Lung (tissue), 12 donors: Measurements from ENCODE around the gene AK9. TPM values are rescaled to one million over a fixed set of nuclear protein-coding genes. Genes with fewer than 3 reads are reported as not detected.
"Not testable (repeated sequence)": the region's sequence is repeated elsewhere in the genome, so short reads cannot be mapped to it uniquely, and the experiment has no call there.

ENCODE experiments used
- ATAC-seq: fragments of 200-7000 bp; cut with Tn5 transposase; one replicate; pipeline ENCODE4 v1.9.1; 2020; ENCODE audit warnings: moderate number of reproducible peaks; ENCODE audit not compliant: insufficient read depth, low FRiP score
- DNase-seq, 3 donors: peaks; one replicate each; pipeline ENCODE4 v3.0.0-alpha.2; 2013 to 2017
- H3K27ac ChIP-seq, 2 donors: one replicate each; pipeline ENCODE4 v1.5.1; 2013; ENCODE audit warnings: mild to moderate bottlenecking in 2 of 2, moderate library complexity in 2 of 2, control low read depth in 1 of 2, inconsistent platforms in 1 of 2, low read depth in 1 of 2, low read length in 1 of 2
- H3K27me3 ChIP-seq, 3 donors: one replicate each; pipeline ENCODE4 v1.5.1; 2013; ENCODE audit warnings: low read length in 2 of 3; ENCODE audit not compliant: control insufficient read depth in 3 of 3, insufficient read depth in 3 of 3
- H3K36me3 ChIP-seq, 4 donors: one replicate each; pipeline ENCODE4 v1.5.1; 2013; ENCODE audit warnings: low read length in 4 of 4, mild to moderate bottlenecking in 1 of 4, moderate library complexity in 1 of 4; ENCODE audit not compliant: control insufficient read depth in 4 of 4, insufficient read depth in 4 of 4
- H3K4me1 ChIP-seq, 5 donors: one replicate each; pipeline ENCODE4 v1.5.1; 2013; ENCODE audit warnings: low read length in 5 of 5, mild to moderate bottlenecking in 2 of 5, moderate library complexity in 1 of 5; ENCODE audit not compliant: control insufficient read depth in 5 of 5, insufficient read depth in 5 of 5
- H3K4me3 ChIP-seq: one replicate; pipeline ENCODE4 v1.5.1; 2013; ENCODE audit warnings: mild to moderate bottlenecking, control low read depth, moderate library complexity
- H3K9ac ChIP-seq, 2 donors: one replicate each; pipeline ENCODE4 v1.5.1; 2013; ENCODE audit warnings: low read length in 2 of 2, control low read depth in 1 of 2; ENCODE audit not compliant: insufficient read depth in 1 of 2
- H3K9me3 ChIP-seq, 4 donors: one replicate each; pipeline ENCODE4 v1.5.1; 2013; ENCODE audit warnings: low read length in 3 of 4, mild to moderate bottlenecking in 1 of 4, moderate library complexity in 1 of 4; ENCODE audit not compliant: control insufficient read depth in 4 of 4, insufficient read depth in 3 of 4
- CTCF ChIP-seq: IDR thresholded peaks from 2 replicates; pipeline ENCODE4 v1.5.1; 2012; ENCODE audit warnings: mild to moderate bottlenecking; ENCODE audit errors: control extremely low read depth, extremely low read depth
- WGBS, 2 donors: extraction: QIAGEN DNeasy Blood & Tissue Kit; methylation state at CpG; one replicate each; pipeline ENCODE4 v1.1.7; 2013; 5-methylcytosine and 5-hydroxymethylcytosine counted together
- polyA plus RNA-seq, 2 donors: library from polyadenylated mRNA; stranded (reverse); fragments of 200-250 nt; gene quantifications; one replicate each; pipeline ENCODE4 v1.2.1, GENCODE V29; 2013
- total RNA-seq, 2 donors: library from RNA; depleted of rRNA in 1 of 2; stranded (reverse); fragments of >200 nt in 1 of 2; gene quantifications; one replicate each; pipeline ENCODE4 v1.2.1, GENCODE V29; 2014 to 2021
- donor health status: control.
- donor health status: control.
- donor health status: Bipolar disorder and iron deficiency.
- donor health status: healthy.
- donor health status: DM: yes; HTN: yes; CAD: no.

AK9 gene
- total and polyA plus RNA-seq, 4 donors, result 4.1 to 26.3 (median 7.2) TPM

GRCh38 chr6:109738667-109739066 is 47.7 kb upstream of the AK9 start:
- Histone ChIP-seq H3K4me3 (no peak overlapping the region), H3K36me3 (peaks cover under 1 to 9% (median 5%) of the 10 kb centered on the region in 4 donors), H3K27me3 (no peaks in the 10 kb centered on the region), H3K27ac (no peak overlapping the region), H3K9me3 (no peaks in the 10 kb centered on the region), H3K9ac (no peak overlapping the region), H3K4me1 (peaks cover 0 to 7% (median 0%) of the 10 kb centered on the region in 5 donors)
- TF ChIP-seq CTCF, result no peak
- WGBS, 2 donors, result 92 to 94% methylated on average over 2 of the region's 2 CpGs
- DNase-seq, result no peak
- no peak for ATAC-seq

GRCh38 chr6:109738255-109738654 is 47.3 kb upstream of the AK9 start:
- ATAC-seq, result no peak
- TF ChIP-seq CTCF, result no peak
- Histone ChIP-seq H3K27me3 (no peaks in the 10 kb centered on the region), H3K36me3 (peaks cover 0 to 9% (median 5%) of the 10 kb centered on the region in 4 donors), H3K9me3 (no peaks in the 10 kb centered on the region), H3K4me3 (no peak overlapping the region), H3K4me1 (peaks cover 0 to 7% (median 0%) of the 10 kb centered on the region in 5 donors), H3K9ac (no peak overlapping the region), H3K27ac (no peak overlapping the region)
- DNase-seq, result no peak
- 88 to 93% methylated on average over 1 of the region's 1 CpG for WGBS, 2 donors

GRCh38 chr6:109736273-109737025 is 45.4 kb upstream of the AK9 start:
- WGBS, 2 donors, result 89 to 93% methylated on average over 1 of the region's 1 CpG
- peaks cover 0 to 9% (median 4%) of the 10 kb centered on the region in 4 donors for H3K36me3 ChIP-seq
- no peak for TF ChIP-seq CTCF
- H3K4me1 ChIP-seq, result peaks cover 0 to 4% (median 0%) of the 10 kb centered on the region in 5 donors
- H3K27ac ChIP-seq, result no peak overlapping the region
- no peak for DNase-seq
- H3K9ac ChIP-seq, result no peak overlapping the region
- H3K9me3 ChIP-seq, result no peaks in the 10 kb centered on the region
- no peak overlapping the region for H3K4me3 ChIP-seq
- H3K27me3 ChIP-seq, result no peaks in the 10 kb centered on the region
- no peak for ATAC-seq

GRCh38 chr6:109725250-109725649 is 34.2 kb upstream of the AK9 start:
- H3K9ac ChIP-seq, H3K4me3 ChIP-seq, H3K9me3 ChIP-seq, H3K27me3 ChIP-seq, ATAC-seq, H3K36me3 ChIP-seq, H3K4me1 ChIP-seq, DNase-seq, H3K27ac ChIP-seq: not testable (repeated sequence)
- 96 to 98% methylated on average over 3 of the region's 3 CpGs for WGBS, 2 donors
